Left ventricle myocardium inferior (tissue), 1 donor: ENCODE results near the gene PROK1. TPM values are rescaled to one million over a fixed set of nuclear protein-coding genes. Genes with fewer than 3 reads are reported as not detected.
A peak's percentile ranks its signal among the peaks of the same experiment; 100 is the strongest.
"Not testable (repeated sequence)": the region's sequence is repeated elsewhere in the genome, so short reads cannot be mapped to it uniquely, and the experiment has no call there.

Source experiments
- DNase-seq: peaks from one replicate; pipeline ENCODE4 v3.0.0-alpha.2; 2020
- H3K27ac ChIP-seq: fragments of 200-600 bp; replicated peaks from 2 replicates; pipeline ENCODE4 v1.8.0; 2021
- H3K27me3 ChIP-seq: fragments of 200-600 bp; 2 replicates; pipeline ENCODE4 v1.8.0; 2021; ENCODE audit warnings: low read depth
- H3K36me3 ChIP-seq: fragments of 200-600 bp; 2 replicates; pipeline ENCODE4 v1.8.0; 2021
- H3K4me1 ChIP-seq: fragments of 200-600 bp; 2 replicates; pipeline ENCODE4 v1.8.0; 2021
- H3K4me3 ChIP-seq: fragments of 200-600 bp; 2 replicates; pipeline ENCODE4 v1.8.0; 2021; ENCODE audit warnings: mild to moderate bottlenecking, moderate library complexity
- H3K9me3 ChIP-seq: fragments of 200-600 bp; replicated peaks from 2 replicates; pipeline ENCODE4 v1.8.0; 2021
- CTCF ChIP-seq: fragments of 200-600 bp; IDR thresholded peaks from 2 replicates; pipeline ENCODE4 v1.8.0; 2021; ENCODE audit warnings: antibody characterized with exemption, mild to moderate bottlenecking, borderline replicate concordance
- intact Hi-C: fragments of 100-400 bp; cut with micrococcal nuclease; formaldehyde crosslinking; loops from one replicate; pipeline ENCODE4 v1.11.0; 2022
- total RNA-seq: library from RNA; stranded (reverse); fragmentation: NEBNext Ultra II Directional; extraction: Animal tissue kit (Norgen Biotek cat#: 25700); gene quantifications from one replicate; pipeline ENCODE4 v1.2.1, GENCODE V29; 2021
- donor health status: DM: no; HTN: yes; CAD: no; lungs with severe emphysema.

PROK1 gene
- total RNA-seq, 1 donor from 2014 or later, result not detected

GRCh38 chr1:110409316-110409715 is 41.6 kb upstream of the PROK1 start:
- TF ChIP-seq CTCF, result no peak

GRCh38 chr1:110411173-110411735 is 39.7 kb upstream of the PROK1 start:
- DNase-seq, result no peak
- intact Hi-C loops, result no loop called here
- Histone ChIP-seq H3K4me3 (no peak overlapping the region), H3K4me1 (peaks cover 42% of the 10 kb centered on the region), H3K27me3 (no peaks in the 10 kb centered on the region), H3K36me3 (no peaks in the 10 kb centered on the region), H3K9me3 (no peaks in the 10 kb centered on the region), H3K27ac (no peak overlapping the region)
- no peak for TF ChIP-seq CTCF

More at GRCh38 chr1:110409316-110409715, 41.6 kb upstream of the PROK1 start:
- no peak for DNase-seq
- H3K27ac ChIP-seq, result no peak overlapping the region
- H3K9me3 ChIP-seq, result no peaks in the 10 kb centered on the region
- peaks cover 16% of the 10 kb centered on the region for H3K36me3 ChIP-seq
- H3K27me3 ChIP-seq, result no peaks in the 10 kb centered on the region
- H3K4me3 ChIP-seq, result no peak overlapping the region
- peaks cover 48% of the 10 kb centered on the region for H3K4me1 ChIP-seq
- intact Hi-C loops, result no loop called here

GRCh38 chr1:110412576-110412975 is 38.4 kb upstream of the PROK1 start:
- no peak overlapping the region for H3K27ac ChIP-seq
- no peaks in the 10 kb centered on the region for H3K27me3 ChIP-seq
- H3K4me1 ChIP-seq, result peaks cover 29% of the 10 kb centered on the region
- peak; percentile 52 for DNase-seq
- no peak overlapping the region for H3K4me3 ChIP-seq
- intact Hi-C loops, result no loop called here
- no peaks in the 10 kb centered on the region for H3K9me3 ChIP-seq
- no peaks in the 10 kb centered on the region for H3K36me3 ChIP-seq
- TF ChIP-seq CTCF, result peak; percentile 80

GRCh38 chr1:110413045-110413444 is 37.9 kb upstream of the PROK1 start:
- DNase-seq, H3K27ac ChIP-seq, H3K27me3 ChIP-seq, H3K9me3 ChIP-seq, H3K4me3 ChIP-seq, H3K36me3 ChIP-seq, intact Hi-C loops: not testable (repeated sequence)
- H3K4me1 ChIP-seq, result peaks cover 26% of the 10 kb centered on the region

GRCh38 chr1:110418729-110419128 is 32.2 kb upstream of the PROK1 start:
- intact Hi-C loops, result no loop called here
- Histone ChIP-seq H3K4me1 (peaks cover 13% of the 10 kb centered on the region), H3K36me3 (no peaks in the 10 kb centered on the region), H3K27me3 (no peaks in the 10 kb centered on the region), H3K27ac (no peak overlapping the region), H3K9me3 (no peaks in the 10 kb centered on the region), H3K4me3 (no peak overlapping the region)
- TF ChIP-seq CTCF, result no peak
- DNase-seq, result no peak

- no peaks in the 10 kb centered on the region for H3K27me3 ChIP-seq
- no peaks in the 10 kb centered on the region for H3K9me3 ChIP-seq
- H3K4me1 ChIP-seq, result peaks cover 8% of the 10 kb centered on the region
- no peak overlapping the region for H3K4me3 ChIP-seq
- H3K36me3 ChIP-seq, result no peaks in the 10 kb centered on the region
- no peak for DNase-seq
- H3K27ac ChIP-seq, result no peak overlapping the region
- intact Hi-C loops, result no loop called here
- TF ChIP-seq CTCF, result no peak
Observed at GRCh38 chr1:110420023-110420662, 30.8 kb upstream of the PROK1 start.
